ENCODE results near the gene LRRC72.

LRRC72 gene

DNA sequence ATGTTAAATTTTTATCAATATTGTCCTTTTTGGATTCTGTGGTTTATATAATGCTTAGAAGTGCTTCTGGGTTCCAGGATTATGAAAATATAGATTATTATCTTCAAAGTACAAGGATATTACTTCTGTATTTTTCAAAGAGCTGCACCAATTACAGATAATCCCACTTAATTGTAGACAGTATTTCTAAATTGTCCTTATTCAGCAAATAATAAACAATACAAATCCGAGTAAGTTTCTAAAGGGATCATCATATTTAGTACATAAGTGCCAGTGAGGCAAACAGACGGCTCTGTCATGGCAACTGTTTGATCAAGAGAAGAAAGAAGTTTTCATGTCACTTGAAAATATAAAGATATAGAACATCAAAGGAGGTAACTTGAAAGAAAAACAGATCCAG lies 99.8 kb downstream of the LRRC72 start:
- no peak for ATAC-seq
- no peak for DNase-seq

DNA sequence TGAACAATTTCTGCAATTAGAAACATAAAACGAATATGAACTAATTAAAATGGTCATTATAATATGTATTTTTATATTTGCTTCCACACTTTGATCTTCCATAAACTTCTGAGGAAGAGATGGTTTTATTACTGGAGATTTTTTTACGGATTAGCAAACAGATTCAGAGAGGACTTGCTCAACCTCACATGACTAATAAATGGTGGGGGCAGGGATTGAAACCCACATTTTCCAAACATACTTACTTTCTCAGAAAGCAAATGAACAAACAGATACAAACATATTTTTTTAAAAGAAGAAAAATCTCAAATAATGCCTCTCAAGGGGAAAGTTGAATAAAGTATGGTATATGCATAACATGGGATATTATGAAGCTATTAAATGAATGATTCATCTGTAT lies 100.6 kb downstream of the LRRC72 start:
- DNase-seq: no peak
- ATAC-seq: no peak

GRCh38 chr7:16630654-16631053 lies 104.0 kb downstream of the LRRC72 start:
- ATAC-seq (no peak), DNase-seq (no peak)

Data from stimulated activated naive CD8-positive, alpha-beta T cell treated with anti-CD3 and anti-CD28 coated beads, Interleukin-15, Interleukin-2, amounts not matched to agents 100 U/mL and 50 U/mL, for 24 hours (primary cell).